8988T (cell line): Measurements from ENCODE around the gene LMBR1.

Source experiments
- DNase-seq: peaks from one replicate; pipeline ENCODE4 v3.0.0; 2011

Gene LMBR1

GRCh38 chr7:156682928-156683327 lies 210.1 kb downstream of the LMBR1 start:
- no peak for DNase-seq

DNA sequence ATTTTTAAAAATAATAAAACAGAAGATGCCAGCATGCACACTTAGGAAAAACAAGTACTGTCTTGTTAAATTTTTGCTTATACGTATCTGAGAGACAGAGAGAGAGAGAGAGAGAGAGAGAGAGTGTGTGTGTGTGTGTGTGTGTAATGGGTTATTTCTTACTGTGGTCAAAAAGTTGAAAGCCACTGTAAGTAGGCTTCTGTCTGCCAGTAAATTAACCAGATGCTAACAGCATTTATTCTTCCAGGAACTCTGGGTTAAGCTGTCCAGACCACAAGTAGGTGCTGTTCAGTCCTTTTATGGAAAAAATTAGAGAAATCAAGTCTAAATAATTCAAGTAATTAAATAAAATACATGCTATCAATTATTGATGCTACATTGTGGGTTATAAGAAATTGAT lies 212.7 kb downstream of the LMBR1 start:
- no peak for DNase-seq

DNA sequence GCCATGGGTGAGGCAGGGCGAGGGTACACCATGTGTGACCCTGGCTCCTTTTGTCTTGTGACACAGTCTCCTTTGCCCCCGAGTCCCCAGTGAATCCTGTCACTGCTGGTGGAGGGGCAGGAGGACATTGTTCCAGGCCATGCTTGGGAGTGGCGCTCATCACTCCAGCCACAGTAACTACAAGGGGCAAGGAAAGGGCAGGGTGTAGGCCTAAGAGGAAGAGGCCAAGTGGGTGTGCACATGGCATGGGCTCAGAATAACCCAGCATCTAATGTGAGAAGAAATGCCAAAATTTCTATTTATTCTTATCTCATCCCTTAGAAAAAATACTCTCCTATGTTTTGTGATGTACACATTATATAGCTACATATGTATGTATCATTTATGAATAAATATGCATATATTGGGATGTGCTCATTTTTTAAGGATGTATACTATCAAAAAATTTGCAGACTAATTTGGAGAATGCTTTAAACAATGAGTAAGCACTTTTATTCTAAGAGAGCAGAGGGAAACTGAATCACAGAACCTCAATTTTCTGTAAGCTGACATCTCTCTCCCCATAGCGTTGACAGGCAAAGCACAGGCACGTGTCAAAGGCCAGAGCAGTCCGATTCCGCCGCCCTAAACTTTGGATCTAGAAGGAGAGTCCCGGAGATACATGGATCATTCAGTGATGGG lies 215.5 kb downstream of the LMBR1 start:
- DNase-seq, result no peak

- no peak for DNase-seq
These were observed 216.7 kb downstream of the LMBR1 start for GRCh38 chr7:156676263-156676662.

- no peak for DNase-seq
These were observed 217.3 kb downstream of the LMBR1 start for GRCh38 chr7:156675721-156676120.

- no peak for DNase-seq
These were observed 219.1 kb downstream of the LMBR1 start for GRCh38 chr7:156673902-156674301.

DNA sequence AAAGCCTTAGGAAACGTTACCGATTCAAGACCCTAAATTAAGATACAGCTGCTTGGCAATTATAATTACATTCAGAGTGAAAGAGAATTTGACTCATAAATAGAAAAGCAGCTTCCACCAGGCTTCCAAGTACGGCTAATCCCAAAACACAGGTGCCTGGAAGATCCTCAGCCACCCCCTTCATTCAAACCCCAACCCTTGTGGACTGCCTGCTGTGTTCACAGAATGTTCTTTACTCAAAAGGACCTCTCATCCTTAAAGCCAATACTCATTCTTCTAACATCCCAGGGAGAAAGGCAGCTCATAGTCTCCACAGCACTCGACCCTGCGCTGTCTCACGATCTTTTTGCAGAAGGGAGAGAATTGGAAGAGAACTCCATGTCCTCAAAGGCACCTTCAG lies 219.5 kb downstream of the LMBR1 start:
- no peak for DNase-seq

DNA sequence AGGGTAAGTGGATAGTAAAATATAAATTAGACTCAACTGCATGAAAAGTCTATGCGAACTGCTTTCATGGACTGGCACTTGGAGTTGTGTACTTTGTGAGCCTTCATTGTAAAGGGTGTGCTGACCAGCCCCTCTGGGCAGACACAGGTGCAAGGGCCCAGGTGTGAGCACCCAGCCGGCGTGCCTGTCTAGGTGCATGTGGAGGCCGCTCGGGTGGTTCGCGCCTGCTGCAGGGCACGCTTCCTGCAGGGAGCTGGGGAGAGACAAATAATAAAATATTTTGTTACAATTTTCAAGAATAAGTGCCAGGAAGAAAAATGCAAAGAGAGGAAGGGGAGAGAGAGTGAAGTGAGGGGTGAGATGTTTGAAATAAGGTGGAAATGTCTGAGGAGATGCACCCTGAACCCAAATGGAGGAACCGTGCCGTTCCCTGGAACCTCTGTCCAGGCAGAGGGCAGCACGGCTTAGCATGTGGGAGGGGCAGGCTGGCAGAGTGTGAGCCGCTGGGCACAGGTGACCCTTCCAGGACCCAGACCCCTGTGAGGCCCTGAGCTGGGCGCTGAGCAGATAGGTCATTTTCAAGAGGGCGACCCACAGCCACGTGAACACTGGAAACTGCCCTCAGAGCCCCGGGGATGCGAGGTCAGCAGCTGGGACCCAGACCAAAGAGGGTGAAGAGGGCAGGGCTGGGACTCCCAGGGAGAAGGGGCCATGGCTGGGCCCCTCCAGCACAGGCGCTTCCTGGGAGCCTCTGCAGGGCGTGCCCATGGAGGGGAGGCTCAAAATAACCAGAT lies 223.8 kb downstream of the LMBR1 start:
- DNase-seq, result no peak

DNA sequence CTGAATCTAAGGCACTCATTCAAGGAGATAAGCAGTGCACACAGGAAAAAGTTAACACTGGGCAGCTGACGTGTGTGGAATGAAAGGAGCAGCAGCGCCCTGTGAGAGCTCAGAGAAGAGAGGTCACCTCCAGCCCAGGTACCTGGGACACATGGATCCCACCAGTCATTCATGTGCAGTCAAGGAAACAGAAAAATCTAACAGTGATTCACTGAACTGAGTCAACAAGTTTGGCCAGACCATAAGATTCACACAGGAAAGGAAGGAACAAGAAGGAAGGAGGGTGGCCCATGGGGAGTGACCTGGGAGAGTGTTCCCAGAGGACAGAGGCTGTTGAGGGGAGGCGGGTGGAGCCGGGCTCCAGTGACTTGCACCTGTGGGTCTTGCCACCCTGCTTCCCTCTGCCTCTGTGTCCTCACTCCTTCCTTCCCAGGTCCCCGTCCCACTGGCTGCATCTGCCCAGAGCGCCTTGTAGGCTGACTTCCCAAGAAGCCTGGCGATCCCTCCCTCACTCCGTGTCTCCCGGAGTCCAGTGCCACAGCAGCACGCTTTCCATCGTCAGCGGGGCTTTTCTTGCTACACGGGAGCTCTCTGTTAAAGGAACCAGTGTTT lies 224.7 kb downstream of the LMBR1 start:
- DNase-seq, result no peak

DNA sequence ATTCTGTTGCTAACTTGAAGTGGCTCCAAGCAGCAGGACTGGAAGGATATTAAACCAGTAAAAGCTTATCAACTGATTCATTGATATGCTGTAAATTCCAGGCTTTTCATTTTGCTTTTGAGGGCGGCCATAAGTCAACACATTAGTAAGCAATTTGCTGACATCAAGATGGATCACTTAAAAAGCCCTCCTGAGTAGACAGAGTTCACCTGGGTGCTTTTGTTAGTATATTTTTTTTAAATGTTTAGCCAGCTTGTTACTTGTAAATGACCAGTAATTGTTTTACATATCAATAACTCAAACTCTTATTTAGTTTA lies 225.9 kb downstream of the LMBR1 start:
- no peak for DNase-seq

DNA sequence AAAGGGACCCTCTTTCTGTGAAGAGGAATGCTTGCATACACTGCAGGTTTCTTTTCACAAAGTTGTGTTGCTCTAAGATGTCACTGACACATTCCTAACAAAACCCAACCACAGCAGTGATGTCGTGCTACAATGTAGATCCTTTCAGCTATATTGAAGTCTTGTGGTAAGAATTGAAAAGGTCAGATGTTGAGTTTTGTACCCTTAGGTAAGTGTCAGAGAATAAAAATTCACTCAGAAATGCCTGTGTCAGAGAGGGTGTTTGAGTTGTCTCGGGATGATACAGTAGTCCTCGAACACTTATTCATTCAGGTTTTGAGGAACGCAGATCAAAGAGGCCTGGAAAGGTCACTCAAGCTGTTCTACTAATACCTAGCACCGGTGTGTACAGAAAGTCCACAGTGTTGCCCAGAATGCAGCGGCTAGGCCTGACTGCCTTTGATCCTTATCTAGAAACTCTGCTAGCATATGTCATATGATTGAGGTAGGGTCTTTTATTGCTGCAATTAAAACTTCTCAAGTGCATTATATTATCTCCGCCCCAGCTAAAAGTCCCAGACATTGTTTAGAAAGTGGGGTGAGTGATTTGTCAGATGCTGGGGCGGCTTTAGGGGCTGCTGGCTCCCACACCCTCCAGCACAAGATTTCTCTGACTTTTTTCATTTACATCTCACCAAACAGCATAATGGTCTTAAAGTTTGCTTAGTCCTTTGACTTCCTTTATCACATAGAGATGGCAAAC lies 226.4 kb downstream of the LMBR1 start:
- DNase-seq, result no peak

GRCh38 chr7:156665101-156665500 lies 227.9 kb downstream of the LMBR1 start:
- no peak for DNase-seq

- no peak for DNase-seq
These were observed 230.7 kb downstream of the LMBR1 start for GRCh38 chr7:156662277-156662676.

DNA sequence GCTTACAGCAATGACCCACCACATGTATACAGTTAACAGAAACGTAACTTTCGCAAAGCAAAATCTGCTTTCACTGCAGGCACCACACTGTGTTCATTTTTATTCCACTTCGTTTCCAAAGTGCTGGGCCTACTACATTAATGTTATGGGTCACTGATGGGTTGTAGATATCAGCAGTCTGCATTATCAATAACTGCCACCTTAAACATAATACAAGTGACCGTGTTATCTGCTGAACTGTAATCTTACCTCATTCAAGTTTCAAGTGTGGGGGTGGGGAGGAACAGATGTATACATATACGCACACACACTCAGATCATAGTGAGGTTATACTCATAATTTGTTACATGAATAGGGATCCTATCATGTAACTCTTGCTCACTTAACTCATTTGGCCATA lies 231.3 kb downstream of the LMBR1 start:
- no peak for DNase-seq

- DNase-seq, result no peak
These were observed 233.0 kb downstream of the LMBR1 start for GRCh38 chr7:156659961-156660360.

- DNase-seq, result no peak
These were observed 233.8 kb downstream of the LMBR1 start for GRCh38 chr7:156659203-156659602.

DNA sequence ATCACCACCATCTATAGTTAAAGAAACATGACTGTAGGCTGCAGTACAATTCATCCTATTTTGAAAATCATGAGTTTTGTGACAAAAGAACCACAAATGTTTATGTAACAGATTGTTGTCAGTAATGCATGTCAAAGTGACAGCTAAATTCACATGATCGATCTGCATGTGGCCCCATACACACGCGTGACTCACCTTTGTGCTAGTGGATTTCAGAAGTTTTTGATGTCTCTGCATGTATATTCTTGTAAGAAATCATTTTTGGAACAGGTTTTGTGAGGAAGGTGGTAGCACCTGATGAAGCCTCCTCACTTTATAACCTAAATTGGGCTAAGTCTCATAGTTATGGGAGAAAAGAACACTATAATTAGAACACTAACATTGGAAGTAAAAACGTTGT lies 235.3 kb downstream of the LMBR1 start:
- no peak for DNase-seq

DNA sequence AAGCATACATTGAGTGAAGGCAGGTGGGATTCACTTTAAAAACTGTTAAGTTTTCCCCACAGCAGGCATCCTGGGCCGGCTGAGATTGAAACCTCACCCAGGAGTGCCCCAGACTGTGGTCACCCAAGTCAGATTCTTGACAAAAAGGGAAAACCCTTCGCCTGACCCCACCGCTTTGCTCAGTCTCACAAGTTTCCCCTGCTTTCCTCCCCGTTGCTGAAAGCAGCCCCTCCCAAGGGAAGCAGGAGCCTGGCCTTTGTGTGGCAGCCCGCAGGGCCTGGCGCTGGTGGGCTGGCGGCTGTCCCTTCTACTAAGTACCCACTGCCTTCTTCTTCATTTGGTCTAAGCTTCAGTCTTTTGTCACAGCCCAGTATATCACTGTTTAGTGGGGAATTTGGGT lies 236.4 kb downstream of the LMBR1 start:
- DNase-seq, result no peak

DNA sequence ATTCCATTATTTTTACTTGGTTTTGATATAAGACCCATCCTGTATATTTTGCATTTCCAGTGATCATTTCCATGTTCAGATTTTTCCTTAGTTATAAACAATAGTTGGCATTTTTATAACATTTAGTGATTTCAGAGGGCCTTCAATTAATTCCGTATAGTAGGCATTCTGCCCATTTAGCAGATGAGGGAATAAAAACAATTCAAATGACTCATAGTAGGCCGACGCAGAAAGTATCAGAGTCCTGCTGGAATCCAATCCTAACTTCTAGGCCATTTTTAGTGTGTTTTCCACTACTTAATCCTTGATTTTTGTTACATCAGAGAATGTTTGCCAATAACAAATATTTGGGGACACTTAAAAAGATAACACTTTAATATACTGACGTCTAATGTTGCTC lies 237.0 kb downstream of the LMBR1 start:
- DNase-seq, result no peak

- DNase-seq, result no peak
These were observed 237.7 kb downstream of the LMBR1 start for GRCh38 chr7:156655251-156655650.

DNA sequence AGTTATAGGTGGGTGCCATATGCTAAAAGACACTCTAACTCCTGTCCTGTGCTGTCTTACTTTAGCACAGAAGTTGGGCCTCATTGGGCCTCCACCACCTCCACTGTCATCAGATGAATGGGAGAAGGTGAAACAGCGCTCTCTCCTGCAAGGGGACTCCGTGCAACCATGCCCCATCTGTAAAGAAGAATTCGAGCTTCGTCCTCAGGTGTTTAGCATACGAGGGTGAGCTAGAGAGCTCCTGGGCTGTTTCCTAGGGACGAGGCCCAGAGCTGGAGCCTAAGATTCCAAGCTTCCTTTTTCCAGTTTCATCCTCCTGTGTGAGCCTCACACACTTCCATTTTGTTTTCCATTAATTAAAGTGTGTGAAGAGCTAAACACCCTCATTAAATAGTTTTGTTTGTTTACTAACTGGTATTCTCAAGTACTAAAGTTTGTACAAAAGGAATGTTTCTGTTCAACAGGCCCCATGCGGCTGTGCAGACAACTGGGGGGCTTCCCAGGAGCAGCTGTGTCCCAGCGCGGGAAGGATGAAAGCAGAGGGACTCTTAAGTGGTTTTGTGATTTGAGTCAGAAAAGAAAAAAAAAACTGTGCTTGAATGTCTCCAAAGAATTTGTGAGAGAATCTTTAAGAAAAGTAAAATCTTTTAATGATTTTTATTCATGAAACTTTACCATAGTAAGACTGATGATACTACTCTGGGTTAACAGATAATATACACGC lies 238.3 kb downstream of the LMBR1 start:
- no peak for DNase-seq

DNA sequence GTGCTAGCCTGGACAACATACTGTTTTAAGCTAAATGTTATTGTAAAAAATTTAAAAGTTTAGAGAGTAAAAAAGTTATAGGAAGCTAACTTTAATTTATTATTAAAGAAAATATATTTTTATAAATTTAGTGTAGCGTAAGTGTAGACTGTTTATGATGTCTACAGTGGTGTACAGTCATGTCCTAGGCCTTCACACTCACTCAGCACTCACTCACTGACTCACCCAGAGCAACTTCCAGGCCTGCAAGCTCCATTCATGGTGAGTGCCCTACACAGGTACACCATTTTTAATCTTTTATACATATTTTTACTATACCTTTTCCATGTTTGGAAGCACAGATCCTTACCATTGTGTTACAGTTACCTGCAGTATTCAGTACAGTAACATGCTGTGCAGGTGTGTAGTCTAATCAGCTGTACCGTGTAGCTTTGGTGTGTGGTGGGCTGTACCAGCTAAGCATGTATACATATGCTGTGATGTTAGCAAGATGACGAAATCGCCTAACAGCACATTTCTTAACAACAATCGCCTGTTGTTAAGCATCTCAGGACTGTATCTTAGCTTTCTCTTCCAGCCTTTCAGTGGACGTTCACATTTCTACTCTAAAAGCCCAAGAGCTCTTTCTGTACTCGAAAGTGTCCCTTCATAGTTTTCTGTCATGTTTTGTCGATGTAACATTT lies 240.0 kb downstream of the LMBR1 start:
- no peak for DNase-seq
